ENCODE results near the gene TSPAN4. TPM values are rescaled to one million over a fixed set of nuclear protein-coding genes. Genes with fewer than 3 reads are reported as not detected.
A peak's percentile ranks its signal among the peaks of the same experiment; 100 is the strongest.

TSPAN4 gene
- total RNA-seq, 2 experiments from 2014 or later: 9.4 to 12.1 TPM

- no peak for DNase-seq (ENCODE audit: low spot score)
- no peaks in the 10 kb centered on the region for H4K20me1 ChIP-seq (ENCODE audit: insufficient read depth, low read length)
- H3K4me2 ChIP-seq (ENCODE audit: low read length): peak overlapping the region; percentile 94
- ChIA-PET CTCF (ENCODE audit: unreplicated experiment) (no interaction called here), POLR2A (no interaction called here)
- H3K9me3 ChIP-seq (ENCODE audit: low read length): no peaks in the 10 kb centered on the region
- no peak for TF ChIP-seq EZH2phosphoT487 (IDR thresholded peaks at IDR 0.05; ENCODE audit: borderline replicate concordance, low read depth, low read length)
- no peak for TF ChIP-seq CTCF (conservative IDR thresholded peaks at IDR 0.05; ENCODE audit: low read length)
- H3K27ac ChIP-seq (ENCODE audit: low read depth, low read length, poor library complexity, severe bottlenecking): no peak overlapping the region
- peaks cover 30% of the 10 kb centered on the region; the same call in 1 of the 2 replicates for H3K36me3 ChIP-seq (ENCODE audit: insufficient read depth, low read length)
- H3K4me1 ChIP-seq (ENCODE audit: insufficient read depth, low read length, poor library complexity, severe bottlenecking): peaks cover 35% of the 10 kb centered on the region
- no TSS peak for BruUV-seq (replicated peaks)
- no peaks in the 10 kb centered on the region for H3K9me2 ChIP-seq (ENCODE audit: insufficient read depth, low read length)
- peaks cover 4% of the 10 kb centered on the region; the same call in 1 of the 2 replicates for H3K79me2 ChIP-seq (ENCODE audit: insufficient read depth, low read depth, low read length)
- intact Hi-C loops (cut with micrococcal nuclease; ENCODE audit: unreplicated experiment): no loop called here
- H3K4me3 ChIP-seq (ENCODE audit: low read depth, low read length, poor library complexity, severe bottlenecking): no peak overlapping the region
- no peak overlapping the region for H2AFZ ChIP-seq (ENCODE audit: low read length)
Measured at GRCh38 chr11:802693-803466, 39.8 kb upstream of the TSPAN4 start.

- intact Hi-C loops (cut with micrococcal nuclease; ENCODE audit: unreplicated experiment): no loop called here
- BruUV-seq (replicated peaks): no TSS peak
- POLR2A ChIA-PET: no interaction called here
- Histone ChIP-seq H3K36me3 (ENCODE audit: insufficient read depth, low read length) (peaks cover 30% of the 10 kb centered on the region; the same call in 1 of the 2 replicates), H3K4me1 (ENCODE audit: insufficient read depth, low read length, poor library complexity, severe bottlenecking) (peaks cover 38% of the 10 kb centered on the region), H3K4me3 (ENCODE audit: low read depth, low read length, poor library complexity, severe bottlenecking) (peak overlapping the region; percentile 86), H3K27ac (ENCODE audit: low read depth, low read length, poor library complexity, severe bottlenecking) (no peak overlapping the region), H3K9me3 (ENCODE audit: low read length) (no peaks in the 10 kb centered on the region), H2AFZ (ENCODE audit: low read length) (no peak overlapping the region), H3K4me2 (ENCODE audit: low read length) (peak overlapping the region; percentile 94), H3K9me2 (ENCODE audit: insufficient read depth, low read length) (no peaks in the 10 kb centered on the region), H4K20me1 (ENCODE audit: insufficient read depth, low read length) (no peaks in the 10 kb centered on the region), H3K79me2 (ENCODE audit: insufficient read depth, low read depth, low read length) (peaks cover 9% of the 10 kb centered on the region; the same call in 1 of the 2 replicates)
- DNase-seq (ENCODE audit: low spot score): no peak
- TF ChIP-seq CTCF (conservative IDR thresholded peaks at IDR 0.05; ENCODE audit: low read length): no peak
- CTCF ChIA-PET (ENCODE audit: unreplicated experiment): no interaction called here
Measured at GRCh38 chr11:803467-803742, 39.2 kb upstream of the TSPAN4 start.

GRCh38 chr11:803770-804598 lies 38.7 kb upstream of the TSPAN4 start:
- H2AFZ ChIP-seq (ENCODE audit: low read length): no peak overlapping the region
- H3K9me3 ChIP-seq (ENCODE audit: low read length): no peaks in the 10 kb centered on the region
- DNase-seq (ENCODE audit: low spot score): no peak
- ChIA-PET POLR2A (no interaction called here), CTCF (ENCODE audit: unreplicated experiment) (no interaction called here)
- intact Hi-C loops (cut with micrococcal nuclease; ENCODE audit: unreplicated experiment): no loop called here
- peaks cover 28% of the 10 kb centered on the region; the same call in 1 of the 2 replicates for H3K36me3 ChIP-seq (ENCODE audit: insufficient read depth, low read length)
- no peaks in the 10 kb centered on the region for H3K9me2 ChIP-seq (ENCODE audit: insufficient read depth, low read length)
- no TSS peak for BruUV-seq (replicated peaks)
- peak overlapping the region; percentile 83 for H3K27ac ChIP-seq (ENCODE audit: low read depth, low read length, poor library complexity, severe bottlenecking)
- H3K4me1 ChIP-seq (ENCODE audit: insufficient read depth, low read length, poor library complexity, severe bottlenecking): peaks cover 38% of the 10 kb centered on the region
- H4K20me1 ChIP-seq (ENCODE audit: insufficient read depth, low read length): no peaks in the 10 kb centered on the region
- TF ChIP-seq CTCF (conservative IDR thresholded peaks at IDR 0.05; ENCODE audit: low read length) (no peak), EZH2phosphoT487 (IDR thresholded peaks at IDR 0.05; ENCODE audit: borderline replicate concordance, low read depth, low read length) (no peak)
- peaks cover 15% of the 10 kb centered on the region; the same call in 1 of the 2 replicates for H3K79me2 ChIP-seq (ENCODE audit: insufficient read depth, low read depth, low read length)
- H3K4me2 ChIP-seq (ENCODE audit: low read length): peak overlapping the region; percentile 94
- H3K4me3 ChIP-seq (ENCODE audit: low read depth, low read length, poor library complexity, severe bottlenecking): peak overlapping the region; percentile 86

Measured in OCI-LY7 (cell line).